ENCODE data around the gene CASTOR2.

DNA sequence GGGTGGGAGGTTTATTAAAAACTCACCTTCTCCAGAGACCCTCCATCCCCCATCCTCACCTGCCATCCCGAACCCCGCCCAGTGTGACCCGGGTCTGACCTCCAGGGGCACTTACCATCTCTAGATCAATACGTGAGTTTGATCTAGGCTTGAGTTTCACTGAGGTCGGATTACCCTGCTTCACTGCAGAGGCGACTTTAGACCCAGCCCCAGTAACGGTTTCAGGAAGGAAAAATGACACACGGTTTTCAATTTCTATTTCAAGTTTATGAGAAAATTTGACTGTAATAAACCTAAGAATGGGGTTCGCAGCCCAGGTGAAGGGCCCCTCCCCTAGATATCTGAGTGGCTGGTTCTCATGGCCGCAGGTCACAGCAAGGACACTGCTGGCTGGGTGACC, 76.0 kb downstream of the CASTOR2 start:
- no peak for TF ChIP-seq CTCF (IDR thresholded peaks at IDR 0.05)
- no peak for TF ChIP-seq POLR2A (IDR thresholded peaks at IDR 0.05)

Measured in breast epithelium (tissue), 3 donors.